ENCODE results near the gene ZSWIM4.
"Not testable (repeated sequence)": the region's sequence is repeated elsewhere in the genome, so short reads cannot be mapped to it uniquely, and the experiment has no call there.

Gene ZSWIM4

DNA sequence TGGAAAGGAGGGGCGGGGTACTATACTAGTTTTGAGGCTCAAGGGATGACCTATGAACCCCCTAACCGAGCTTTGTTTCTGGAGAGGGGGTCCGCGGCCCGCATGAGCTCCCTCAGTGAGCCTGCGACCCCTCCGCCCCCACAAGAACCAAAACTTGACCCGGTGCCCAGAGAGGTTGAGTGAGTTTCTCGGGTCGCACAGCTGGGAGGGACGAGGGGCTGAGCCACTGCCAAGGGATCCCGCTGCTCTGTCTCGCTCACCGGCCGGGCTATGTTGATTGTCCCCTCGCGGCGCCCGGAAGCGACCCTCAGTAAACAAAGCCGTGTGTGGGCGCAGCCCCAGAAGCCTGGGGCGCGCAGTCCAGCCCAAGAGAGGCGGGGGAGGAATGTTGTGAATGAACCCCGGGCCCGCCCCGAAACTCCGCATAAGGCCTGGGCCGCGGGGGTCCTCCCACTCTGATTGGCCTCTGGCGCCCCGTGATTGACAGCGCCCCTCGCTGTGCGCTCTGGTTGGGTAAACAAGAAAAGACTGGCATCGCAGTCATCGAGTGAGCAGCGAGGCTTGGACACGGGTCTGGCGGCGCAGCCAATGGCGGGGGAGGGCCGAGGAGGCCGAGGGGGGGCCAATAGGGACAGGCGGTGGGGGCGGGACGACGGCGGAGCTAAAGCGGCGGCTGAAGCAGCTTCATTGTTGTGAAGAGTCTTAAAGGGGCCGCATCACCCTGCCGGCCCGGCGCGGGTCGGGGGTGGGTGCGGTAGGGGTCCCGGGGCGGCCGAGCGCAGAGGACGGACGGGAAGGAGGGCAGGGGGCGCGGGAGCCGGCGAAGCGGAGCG lies at the start of gene ZSWIM4:
Gene ZSWIM4 (plus strand): TSS at position 687 of the 833 bp plus-strand sequence. CDS start 206 bp downstream, outside the sequence.
- peak; percentile 89 to 90 for DNase-seq (ENCODE audit: low read depth in 2 of 2)

DNA sequence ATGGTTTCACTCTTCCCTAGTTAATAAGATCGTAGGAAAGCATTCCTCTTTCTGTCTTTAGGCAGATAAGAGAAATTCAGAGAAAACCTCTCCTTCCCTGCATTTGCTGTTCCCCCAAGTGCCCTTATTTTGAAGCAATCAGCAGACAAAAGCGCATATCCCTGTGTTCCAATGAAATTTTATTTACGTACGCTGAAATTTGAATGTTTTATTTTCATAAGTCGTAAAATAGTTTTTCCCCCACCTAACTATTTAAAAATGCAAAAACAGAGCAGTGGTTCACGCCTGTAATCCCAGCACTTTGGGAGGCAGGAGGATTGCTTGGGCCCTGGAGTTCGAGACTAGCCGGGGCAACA lies 48.2 kb upstream of the ZSWIM4 start:
- no peak for DNase-seq (ENCODE audit: low read depth in 2 of 2)

DNA sequence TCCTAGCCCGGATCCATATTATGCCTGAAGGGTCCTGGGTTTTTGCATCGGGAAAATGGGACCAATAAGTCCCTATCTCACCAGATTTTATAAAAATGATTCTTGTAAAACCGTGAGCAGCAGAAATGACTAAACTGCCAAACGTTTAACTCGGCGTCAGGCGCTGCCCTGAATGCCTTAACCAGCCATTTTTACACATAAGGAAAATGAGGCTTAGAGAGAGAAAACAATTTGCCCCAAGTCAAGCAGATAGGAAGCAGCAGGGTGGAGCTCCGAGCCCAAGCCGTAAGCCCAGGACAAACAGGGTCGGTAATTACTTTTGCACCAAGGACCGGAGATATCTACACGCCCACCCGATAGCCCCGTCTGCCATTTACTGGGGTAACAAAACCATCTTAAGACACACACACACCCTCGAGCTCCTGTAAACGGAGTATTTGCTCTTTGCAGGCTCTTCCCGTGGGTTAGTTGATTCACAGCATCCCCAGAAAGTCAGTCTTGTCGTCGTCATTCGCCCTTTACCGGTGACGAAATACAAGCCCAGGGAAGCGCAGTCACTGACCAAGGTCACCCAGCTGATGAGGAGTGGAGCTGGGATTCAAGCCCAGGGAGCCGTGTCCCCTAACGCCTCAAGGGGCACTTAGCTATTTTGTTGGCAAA lies 46.9 kb upstream of the ZSWIM4 start:
- DNase-seq (ENCODE audit: low read depth in 2 of 2) = no peak

DNA sequence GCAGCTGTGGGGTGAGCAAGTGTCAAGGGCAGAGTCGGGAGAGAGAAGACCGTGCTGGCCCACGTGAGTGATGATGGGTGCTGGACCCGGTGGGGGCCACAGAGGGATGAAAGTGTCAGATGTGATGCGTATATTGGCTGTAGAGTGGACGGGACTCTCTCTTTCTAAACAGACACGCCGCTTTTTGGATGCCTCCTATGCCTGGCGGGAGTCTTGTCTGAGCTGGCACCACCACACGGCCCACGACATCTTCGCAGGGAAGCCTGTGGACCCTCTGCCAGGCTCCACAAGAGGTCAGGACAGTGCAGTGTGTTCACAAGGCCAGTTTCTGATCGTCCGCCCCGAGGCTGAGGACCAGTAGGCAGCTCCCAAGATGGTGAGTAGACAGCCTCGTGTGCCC lies 43.8 kb upstream of the ZSWIM4 start:
- no peak for DNase-seq (ENCODE audit: low read depth in 2 of 2)

DNA sequence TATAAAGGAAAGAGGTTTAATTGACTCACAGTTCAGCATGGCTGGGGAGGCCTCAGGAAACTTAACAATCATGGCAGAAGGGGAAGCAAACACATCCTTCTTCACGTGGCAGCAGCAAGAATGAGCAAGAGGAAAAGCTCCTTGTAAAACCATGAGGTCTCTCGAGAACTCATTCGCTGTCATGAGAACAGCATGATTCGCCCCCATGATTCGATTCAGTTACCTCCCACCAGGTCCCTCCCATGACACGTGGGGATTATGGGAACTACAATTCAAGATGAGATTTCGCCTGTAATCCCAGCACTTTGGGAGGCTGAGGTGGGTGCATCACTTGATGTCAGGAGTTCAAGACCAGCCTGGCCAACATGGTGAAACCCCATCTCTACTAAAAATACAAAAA lies 41.6 kb upstream of the ZSWIM4 start:
- DNase-seq (ENCODE audit: low read depth in 2 of 2) = not testable (repeated sequence)

DNA sequence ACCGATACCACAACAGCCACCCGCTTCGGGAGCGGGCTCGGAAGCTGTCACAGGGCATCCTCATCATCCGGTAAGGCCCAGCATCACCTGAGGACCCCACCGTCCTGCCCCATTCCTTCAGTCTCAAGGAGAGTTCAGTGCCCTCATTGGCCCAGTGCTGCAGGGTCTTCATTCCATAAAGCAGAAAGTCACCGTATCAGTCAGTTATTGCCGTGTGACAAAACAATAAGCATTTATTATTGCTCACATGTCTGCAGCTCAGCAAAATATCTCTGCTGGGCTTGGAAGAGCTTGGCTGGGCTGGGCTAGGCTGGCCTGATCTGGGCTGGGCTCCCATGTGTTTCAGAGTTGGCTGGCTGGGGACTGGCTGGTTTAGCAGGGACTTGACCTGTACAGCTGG lies 39.0 kb upstream of the ZSWIM4 start:
- no peak for DNase-seq (ENCODE audit: low read depth in 2 of 2)

DNA sequence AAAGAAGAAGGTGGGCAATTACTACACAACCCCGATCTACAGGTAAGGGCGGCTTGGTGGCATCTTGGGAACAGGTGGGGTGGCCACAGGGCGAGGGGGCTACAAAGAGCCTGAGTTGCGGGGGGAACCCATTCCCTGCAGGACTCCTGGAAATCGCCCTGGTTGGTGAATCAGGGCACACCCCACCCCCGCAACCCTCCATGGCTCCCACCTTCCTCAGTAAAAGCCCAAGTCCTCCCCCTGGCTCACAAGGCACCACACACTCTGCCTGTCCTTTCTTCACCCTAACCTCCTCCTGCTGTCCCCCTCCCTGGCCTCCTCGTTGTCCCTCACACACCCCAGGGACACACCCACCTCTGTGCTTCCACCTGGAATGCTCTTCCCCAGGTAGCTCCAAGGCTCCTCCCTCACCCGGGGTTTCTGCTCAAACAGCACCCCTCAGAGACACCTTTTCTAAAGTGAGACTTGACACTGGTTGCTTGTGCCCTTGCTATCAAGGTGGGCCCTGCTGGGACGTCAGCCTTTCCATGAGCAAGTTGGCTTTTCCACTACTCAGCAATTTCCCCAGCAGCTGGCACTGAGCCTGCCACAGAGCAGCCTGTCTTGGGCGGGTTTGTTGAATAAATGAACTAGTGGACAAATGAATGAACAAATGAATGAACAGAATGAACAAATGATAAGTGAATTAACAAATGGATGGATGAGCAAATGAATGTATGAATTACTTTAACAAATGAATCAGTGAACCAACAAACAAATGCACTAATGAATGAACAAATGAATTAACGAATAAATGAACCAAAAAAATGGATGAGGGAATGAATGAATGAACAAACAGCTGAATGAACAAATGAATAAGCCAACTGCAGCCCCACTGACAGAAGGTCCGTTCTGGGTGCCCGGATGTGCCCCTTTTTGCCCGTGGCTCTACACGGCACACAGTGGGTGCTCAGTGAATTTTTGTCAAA lies 37.2 kb upstream of the ZSWIM4 start:
- DNase-seq (ENCODE audit: low read depth in 2 of 2) = no peak

DNA sequence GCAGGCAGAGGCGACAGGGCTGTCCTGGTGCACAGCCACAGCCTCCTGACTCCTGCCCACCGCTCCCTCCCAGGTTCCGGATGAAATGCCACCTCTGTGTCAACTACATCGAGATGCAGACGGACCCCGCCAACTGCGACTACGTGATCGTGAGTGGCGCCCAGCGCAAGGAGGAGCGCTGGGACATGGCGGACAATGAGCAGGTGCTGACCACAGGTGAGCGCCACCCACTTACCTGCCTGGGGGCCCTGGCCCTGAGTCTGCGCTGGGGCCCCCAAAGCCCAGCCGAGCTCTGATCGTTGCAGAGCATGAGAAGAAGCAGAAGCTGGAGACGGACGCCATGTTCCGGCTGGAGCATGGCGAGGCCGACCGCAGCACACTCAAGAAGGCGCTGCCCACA lies 36.4 kb upstream of the ZSWIM4 start:
- no peak for DNase-seq (ENCODE audit: low read depth in 2 of 2)

DNA sequence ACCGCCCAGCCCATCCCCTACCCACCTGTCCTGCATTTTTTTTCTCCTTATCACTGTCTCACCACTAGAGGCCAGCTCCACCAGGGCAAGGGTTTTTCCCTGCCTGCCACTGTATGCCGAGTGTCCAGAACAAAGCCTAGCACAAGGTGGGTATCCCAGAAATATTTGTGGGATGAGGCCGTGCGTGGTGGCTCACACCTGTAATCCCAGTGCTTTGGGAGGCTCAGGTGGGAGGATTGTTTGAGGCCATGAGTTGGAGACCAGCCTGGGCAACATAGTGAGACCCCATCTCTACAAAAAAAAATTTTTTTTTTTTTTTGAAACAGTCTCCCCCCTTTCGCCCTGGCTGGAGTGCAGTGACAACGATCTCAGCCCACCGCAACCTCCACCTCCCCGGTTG lies 33.8 kb upstream of the ZSWIM4 start:
- DNase-seq (ENCODE audit: low read depth in 2 of 2) = no peak

DNA sequence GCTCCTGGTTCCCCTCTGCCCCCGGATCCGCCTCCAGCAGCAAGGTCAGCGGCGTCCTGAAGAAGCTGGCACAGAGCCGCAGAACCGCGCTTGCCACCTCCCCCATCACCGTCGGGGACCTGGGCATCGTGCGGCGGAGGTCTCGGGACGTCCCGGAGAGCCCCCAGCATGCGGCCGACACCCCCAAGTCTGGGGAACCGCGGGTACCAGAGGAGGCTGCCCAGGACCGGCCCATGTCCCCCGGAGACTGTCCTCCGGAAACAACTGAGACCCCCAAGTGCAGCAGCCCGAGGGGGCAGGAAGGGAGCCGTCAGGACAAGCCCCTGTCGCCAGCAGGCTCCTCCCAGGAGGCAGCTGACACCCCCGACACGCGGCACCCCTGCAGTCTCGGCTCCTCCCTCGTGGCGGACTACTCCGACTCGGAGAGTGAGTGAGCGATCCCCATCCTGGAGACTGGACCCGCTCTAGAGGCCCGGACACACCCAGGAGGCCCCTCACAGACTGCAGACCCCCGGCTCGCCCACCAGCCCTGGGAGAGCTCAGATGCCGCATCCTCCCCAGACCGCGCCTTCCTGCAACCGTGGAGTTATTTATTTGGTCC lies 32.5 kb upstream of the ZSWIM4 start:
- DNase-seq (ENCODE audit: low read depth in 2 of 2) = no peak

DNA sequence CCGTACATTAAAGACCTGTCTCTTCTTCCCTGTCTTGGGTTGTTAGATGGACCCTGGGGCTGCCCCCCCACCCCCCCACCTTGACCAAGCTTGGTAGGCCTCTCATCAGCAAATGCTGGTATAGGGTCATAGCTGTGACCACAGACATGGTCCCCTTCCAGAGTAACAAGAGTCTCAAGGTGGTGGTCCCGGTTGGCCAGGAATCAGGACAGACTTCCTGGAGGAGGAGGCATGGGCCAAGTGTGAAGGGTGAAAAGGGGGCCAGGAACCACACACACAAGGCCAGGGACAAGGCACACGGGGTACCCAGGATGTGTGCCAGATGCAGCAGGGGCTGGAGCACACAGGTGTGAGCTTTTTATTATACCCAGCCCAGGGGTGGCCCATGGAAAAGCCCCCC lies 32.0 kb upstream of the ZSWIM4 start:
- no peak for DNase-seq (ENCODE audit: low read depth in 2 of 2)

DNA sequence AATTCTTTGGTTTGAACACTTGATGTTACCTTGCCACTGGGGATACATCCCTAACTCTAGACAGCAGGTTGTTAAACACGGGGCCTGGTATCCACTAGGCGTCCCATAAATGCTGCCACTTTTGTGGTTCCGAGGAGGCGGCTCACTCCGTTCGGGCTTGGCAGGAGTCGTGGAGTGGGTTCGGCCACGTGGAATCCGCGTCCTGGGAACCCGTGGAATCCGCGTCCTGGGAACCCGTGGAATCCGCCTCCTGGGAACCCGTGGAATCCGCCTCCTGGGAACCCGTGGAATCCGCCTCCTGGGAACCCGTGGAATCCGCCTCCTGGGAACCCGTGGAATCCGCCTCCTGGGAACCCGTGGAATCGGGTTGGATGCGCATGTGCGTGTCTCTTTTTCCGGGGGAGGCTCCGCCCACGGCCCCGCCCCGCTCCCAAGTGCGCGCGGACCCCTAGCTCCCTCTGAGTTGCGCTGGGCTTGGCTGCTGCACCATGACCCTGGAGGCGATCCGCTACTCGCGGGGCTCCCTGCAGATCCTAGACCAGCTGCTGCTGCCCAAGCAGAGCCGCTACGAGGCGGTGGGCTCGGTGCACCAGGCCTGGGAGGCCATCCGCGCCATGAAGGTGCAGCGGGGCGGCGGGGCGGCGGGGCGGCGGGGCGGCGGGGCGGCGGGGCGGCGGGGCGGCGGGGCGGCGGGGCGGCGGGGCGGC lies 31.0 kb upstream of the ZSWIM4 start, which contains the start of gene MRI1:
Gene MRI1 (plus strand): TSS at position 422 of the 707 bp plus-strand sequence. CDS start 67 bp downstream, at position 489.
- peak in 1 of 2 donors; percentile 57 for DNase-seq (ENCODE audit: low read depth in 2 of 2)

DNA sequence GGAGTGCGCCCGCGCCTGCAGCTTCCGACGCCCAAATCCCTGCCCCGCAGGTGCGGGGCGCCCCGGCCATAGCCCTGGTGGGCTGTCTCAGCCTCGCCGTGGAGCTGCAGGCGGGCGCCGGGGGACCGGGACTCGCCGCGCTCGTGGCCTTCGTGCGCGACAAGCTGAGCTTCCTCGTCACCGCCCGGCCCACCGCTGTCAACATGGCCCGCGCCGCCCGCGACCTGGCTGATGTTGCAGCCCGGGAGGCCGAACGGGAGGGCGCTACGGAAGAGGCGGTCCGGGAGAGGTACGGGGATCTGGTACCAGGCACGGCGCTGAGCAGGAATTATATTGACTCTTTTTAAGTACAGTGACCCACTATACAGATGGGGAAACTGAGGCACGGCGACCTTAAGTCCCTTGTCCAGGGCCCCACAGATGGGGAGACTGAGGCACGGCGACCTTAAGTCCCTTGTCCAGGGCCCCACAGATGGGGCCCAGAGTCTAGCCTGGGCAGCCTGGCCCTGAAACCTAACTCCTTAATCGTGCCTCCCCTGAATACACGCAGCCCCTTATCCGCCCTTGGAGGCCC lies 30.3 kb upstream of the ZSWIM4 start:
- peak in 1 of 2 donors; percentile 2 for DNase-seq (ENCODE audit: low read depth in 2 of 2)

DNA sequence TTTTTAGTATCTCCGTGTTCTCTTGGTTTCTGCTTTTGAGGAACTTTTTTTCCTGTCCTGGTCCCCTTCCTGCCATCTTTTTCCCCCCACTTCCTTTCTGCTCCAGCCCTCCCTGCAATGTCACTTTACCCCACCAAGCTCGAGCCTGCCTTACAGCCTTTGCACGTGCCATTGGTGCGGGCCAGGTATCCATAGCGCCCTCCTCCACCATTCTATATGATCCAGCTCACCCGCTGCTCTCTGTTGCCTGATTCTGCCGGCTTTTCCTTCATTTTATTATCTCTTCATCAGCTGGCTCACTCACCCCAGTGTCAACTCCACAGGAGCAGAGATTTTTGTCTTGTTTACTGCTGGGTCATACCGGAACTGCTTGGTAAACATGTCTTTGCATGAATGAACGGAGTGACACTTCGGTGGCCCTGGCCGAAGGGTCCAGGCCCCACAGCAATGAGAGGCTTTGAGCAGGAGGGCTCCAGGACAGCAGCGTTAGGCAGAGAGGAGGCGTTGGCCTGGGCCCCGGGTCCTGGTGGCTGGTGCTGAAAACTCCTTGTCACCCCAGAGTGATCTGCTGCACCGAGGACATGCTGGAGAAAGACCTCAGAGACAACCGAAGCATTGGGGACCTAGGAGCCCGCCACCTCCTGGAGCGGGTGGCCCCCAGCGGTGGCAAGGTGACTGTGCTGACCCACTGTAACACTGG lies 29.7 kb upstream of the ZSWIM4 start:
- no peak for DNase-seq (ENCODE audit: low read depth in 2 of 2)

DNA sequence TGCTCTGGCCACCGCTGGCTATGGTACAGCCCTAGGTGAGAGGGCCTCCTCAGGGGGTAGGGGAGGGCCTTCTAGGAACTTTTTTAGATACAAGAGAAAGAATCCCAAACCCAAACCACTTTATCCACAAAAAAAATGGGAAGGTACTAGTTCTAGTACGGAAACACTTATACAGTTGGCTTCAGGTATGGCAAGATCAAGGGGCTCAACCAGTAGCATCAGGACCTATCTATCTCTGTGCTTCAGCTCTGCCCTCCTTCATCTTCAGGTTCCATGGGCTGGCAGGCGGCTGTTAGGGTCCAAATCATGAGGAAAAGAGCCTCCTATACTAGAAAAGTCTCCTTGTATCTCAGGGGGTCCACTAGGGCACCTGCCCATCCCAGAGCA lies 29.2 kb upstream of the ZSWIM4 start:
- no peak for DNase-seq (ENCODE audit: low read depth in 2 of 2)

DNA sequence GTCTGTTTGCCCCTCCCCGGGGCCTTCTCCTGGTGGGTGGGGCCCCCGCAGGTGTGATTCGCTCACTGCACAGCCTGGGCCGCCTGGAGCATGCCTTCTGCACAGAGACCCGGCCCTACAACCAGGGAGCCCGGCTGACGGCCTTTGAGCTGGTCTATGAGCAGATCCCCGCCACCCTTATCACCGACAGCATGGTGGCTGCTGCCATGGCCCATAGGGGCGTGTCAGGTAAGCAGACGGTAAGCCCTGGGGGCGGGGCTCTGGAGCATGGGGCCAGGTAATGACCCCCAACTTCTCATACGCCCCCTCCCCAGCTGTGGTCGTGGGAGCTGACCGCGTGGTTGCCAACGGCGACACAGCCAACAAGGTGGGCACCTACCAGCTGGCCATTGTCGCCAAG lies 26.7 kb upstream of the ZSWIM4 start:
- no peak for DNase-seq (ENCODE audit: low read depth in 2 of 2)

DNA sequence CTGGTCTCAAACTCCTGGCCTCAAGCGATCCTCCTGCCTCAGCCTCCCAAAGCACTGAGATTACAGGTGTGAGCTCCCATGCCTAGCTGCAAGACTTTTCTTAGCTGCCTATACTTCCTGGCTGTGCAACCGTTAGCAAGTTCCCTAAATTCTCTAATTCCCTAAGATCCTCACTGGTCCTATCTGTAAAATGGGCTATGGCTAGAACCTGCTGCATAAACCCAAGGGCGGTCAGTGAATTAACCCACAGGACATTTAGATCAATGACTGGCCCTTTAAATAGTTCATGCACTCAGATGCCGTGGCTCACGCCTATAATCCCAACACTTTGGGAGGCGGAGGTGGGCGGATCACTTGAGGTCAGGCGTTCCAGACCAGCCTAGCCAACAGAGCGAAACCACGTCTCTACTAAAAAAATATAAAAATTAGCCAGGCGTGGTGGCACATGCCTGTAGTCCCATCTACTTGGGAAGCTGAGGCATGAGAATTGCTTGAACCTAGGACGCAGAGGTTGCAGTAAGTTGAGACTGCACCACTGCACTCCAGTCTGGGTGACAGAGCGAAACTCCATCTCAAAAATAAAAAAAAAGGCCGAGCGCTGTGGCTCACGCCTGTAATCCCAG lies 25.1 kb upstream of the ZSWIM4 start:
- DNase-seq (ENCODE audit: low read depth in 2 of 2) = no peak

DNA sequence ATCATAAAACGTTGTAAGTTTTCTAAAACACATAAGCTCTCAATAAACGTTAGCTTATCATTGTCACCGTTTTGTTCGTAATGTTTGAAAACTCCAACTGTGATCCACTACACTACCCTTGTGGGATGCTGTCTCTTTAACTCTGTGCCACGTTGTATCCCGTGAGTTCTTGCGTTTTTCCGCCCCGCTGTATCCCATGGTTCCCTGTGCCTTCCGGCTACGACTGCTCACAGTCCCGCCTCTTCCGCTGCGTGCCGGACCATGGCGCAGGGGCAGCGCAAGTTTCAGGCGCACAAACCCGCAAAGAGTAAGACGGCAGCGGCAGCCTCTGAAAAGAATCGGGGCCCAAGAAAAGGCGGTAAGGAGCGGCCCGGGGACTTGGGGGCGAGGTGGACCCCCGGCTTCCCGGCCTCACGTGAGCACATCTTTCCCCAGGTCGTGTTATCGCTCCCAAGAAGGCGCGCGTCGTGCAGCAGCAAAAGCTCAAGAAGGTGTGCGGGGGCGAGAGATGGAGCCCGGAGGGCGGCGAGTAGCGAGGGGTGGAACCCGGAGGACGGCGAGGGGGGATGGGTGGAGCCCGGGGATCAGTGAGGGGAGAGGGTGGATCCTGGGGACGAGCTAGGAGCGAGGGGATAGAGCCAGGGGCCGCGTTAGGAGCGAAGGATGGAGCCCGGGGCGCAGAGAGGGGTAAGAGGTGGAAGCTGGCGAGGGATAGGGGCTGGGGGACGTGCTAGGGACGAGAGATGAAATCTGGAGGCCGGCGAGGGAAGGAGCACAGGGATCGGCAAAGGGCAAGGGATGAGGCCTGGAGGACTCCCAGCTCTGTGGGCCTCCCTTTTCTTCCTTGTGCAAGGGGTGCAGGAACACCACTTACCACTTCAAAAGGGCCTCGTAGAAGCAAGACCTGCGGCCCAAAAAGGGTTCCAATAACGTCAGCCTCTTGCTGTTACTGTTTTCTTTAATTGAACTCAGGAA lies 20.7 kb upstream of the ZSWIM4 start, which contains the start of gene C19orf53:
Gene C19orf53 (plus strand): TSS at position 240 of the 975 bp plus-strand sequence. CDS start 22 bp downstream, at position 262.
- DNase-seq (ENCODE audit: low read depth in 2 of 2) = peak; percentile 69 to 81

Measured in stimulated activated CD8-positive, alpha-beta memory T cell treated with anti-CD3 and anti-CD28 coated beads, Interleukin-15, amount 100 ng/mL, for 4 hours (primary cell).